H9 (cell line): ENCODE data around the gene MLLT3. TPM values are rescaled to one million over a fixed set of nuclear protein-coding genes. Genes with fewer than 3 reads are reported as not detected.

ENCODE experiments used
- DNase-seq: peaks from one replicate; pipeline ENCODE4 v3.0.0-alpha.2; 2017
- H2AFZ ChIP-seq: one replicate; pipeline ENCODE4 v1.6.1; 2013; ENCODE audit warnings: mild to moderate bottlenecking, low read length, control low read depth, moderate library complexity
- H2AK5ac ChIP-seq: 2 replicates; pipeline ENCODE4 v1.6.1; 2013; ENCODE audit warnings: low read length, control low read depth, mixed read lengths; ENCODE audit not compliant: insufficient read length
- H2BK120ac ChIP-seq: one replicate; pipeline ENCODE4 v1.6.1; 2013; ENCODE audit warnings: low read depth, mild to moderate bottlenecking, low read length, control low read depth, inconsistent platforms; ENCODE audit not compliant: poor library complexity, severe bottlenecking
- H2BK12ac ChIP-seq: 2 replicates; pipeline ENCODE4 v1.6.1; 2013; ENCODE audit warnings: low read length, control low read depth, mixed read lengths, low read depth; ENCODE audit not compliant: insufficient read length
- H2BK15ac ChIP-seq: 2 replicates; pipeline ENCODE4 v1.6.1; 2013; ENCODE audit warnings: low read depth, low read length, control low read depth
- H2BK20ac ChIP-seq: one replicate; pipeline ENCODE4 v1.6.1; 2013; ENCODE audit warnings: low read depth, mild to moderate bottlenecking, low read length, control low read depth, inconsistent platforms; ENCODE audit not compliant: poor library complexity, severe bottlenecking
- H2BK5ac ChIP-seq: 2 replicates; pipeline ENCODE4 v1.6.1; 2013; ENCODE audit warnings: low read length, control low read depth, mixed read lengths; ENCODE audit not compliant: insufficient read length
- H3K14ac ChIP-seq: 2 replicates; pipeline ENCODE4 v1.6.1; 2013; ENCODE audit warnings: low read length, control low read depth; ENCODE audit not compliant: insufficient read depth
- H3K18ac ChIP-seq: 2 replicates; pipeline ENCODE4 v1.6.1; 2013; ENCODE audit warnings: low read depth, mild to moderate bottlenecking, mixed read lengths, low read length, control low read depth; ENCODE audit not compliant: insufficient read length
- H3K23ac ChIP-seq: 2 replicates; pipeline ENCODE4 v1.6.1; 2013; ENCODE audit warnings: low read length, control low read depth, mixed read lengths, low read depth; ENCODE audit not compliant: insufficient read length
- H3K23me2 ChIP-seq: 2 replicates; pipeline ENCODE4 v1.6.1; 2013; ENCODE audit warnings: low read depth, mild to moderate bottlenecking, mixed read lengths, low read length, control low read depth; ENCODE audit not compliant: insufficient read length, poor library complexity, severe bottlenecking
- H3K27ac ChIP-seq: 2 replicates; pipeline ENCODE4 v1.5.1; 2013; ENCODE audit warnings: low read length, control low read depth, mixed read lengths, low read depth; ENCODE audit not compliant: insufficient read length
- H3K27me3 ChIP-seq: 2 replicates; pipeline ENCODE4 v1.6.1; 2013; ENCODE audit warnings: low read length, control low read depth, inconsistent platforms; ENCODE audit not compliant: insufficient read depth
- H3K4ac ChIP-seq: 2 replicates; pipeline ENCODE4 v1.6.1; 2013; ENCODE audit warnings: low read depth, mild to moderate bottlenecking, control low read depth, inconsistent platforms, low read length, moderate library complexity
- H3K4me1 ChIP-seq: 2 replicates; pipeline ENCODE4 v1.6.1; 2013; ENCODE audit warnings: low read length, control low read depth, inconsistent platforms; ENCODE audit not compliant: insufficient read depth
- H3K4me2 ChIP-seq: 2 replicates; pipeline ENCODE4 v1.6.1; 2013; ENCODE audit warnings: low read length, control low read depth, mixed read lengths; ENCODE audit not compliant: insufficient read length, insufficient read depth
- H3K56ac ChIP-seq: 2 replicates; pipeline ENCODE4 v1.6.1; 2013; ENCODE audit warnings: low read depth, mild to moderate bottlenecking, mixed read lengths, low read length, control low read depth; ENCODE audit not compliant: insufficient read length
- H3K79me1 ChIP-seq: 2 replicates; pipeline ENCODE4 v1.6.1; 2013; ENCODE audit warnings: low read depth, mild to moderate bottlenecking, moderate library complexity, low read length, control low read depth, inconsistent platforms; ENCODE audit not compliant: insufficient read depth, poor library complexity, severe bottlenecking
- H3K79me2 ChIP-seq: 2 replicates; pipeline ENCODE4 v1.6.1; 2013; ENCODE audit warnings: low read length, control low read depth, inconsistent platforms; ENCODE audit not compliant: insufficient read depth
- H3K9ac ChIP-seq: 2 replicates; pipeline ENCODE4 v1.6.1; 2013; ENCODE audit warnings: low read length, control low read depth, mixed read lengths; ENCODE audit not compliant: insufficient read length; ENCODE audit errors: extremely low read depth
- H3K9me3 ChIP-seq: one replicate; pipeline ENCODE4 v1.6.1; 2013; ENCODE audit warnings: low read depth, low read length, inconsistent platforms; ENCODE audit not compliant: control insufficient read depth
- H3T11ph ChIP-seq: one replicate; pipeline ENCODE4 v1.6.1; 2013; ENCODE audit warnings: mild to moderate bottlenecking, low read length, control low read depth, inconsistent platforms
- H4K20me1 ChIP-seq: one replicate; pipeline ENCODE4 v1.6.1; 2013; ENCODE audit not compliant: control insufficient read depth, insufficient read length, insufficient read depth
- H4K5ac ChIP-seq: 2 replicates; pipeline ENCODE4 v1.6.1; 2013; ENCODE audit warnings: low read depth, mild to moderate bottlenecking, mixed read lengths, low read length, control low read depth; ENCODE audit not compliant: insufficient read length
- H4K8ac ChIP-seq: replicated peaks from 2 replicates; pipeline ENCODE4 v1.6.1; 2013; ENCODE audit warnings: low read length, control low read depth, mixed read lengths, low read depth; ENCODE audit not compliant: insufficient read length
- H4K91ac ChIP-seq: 2 replicates; pipeline ENCODE4 v1.6.1; 2013; ENCODE audit warnings: low read depth, mild to moderate bottlenecking, moderate library complexity, mixed read lengths, low read length, control low read depth; ENCODE audit not compliant: insufficient read length
- H3K27ac Mint-ChIP-seq, 3 experiments: 2 replicates in 2 of 3; 3 replicates in 1 of 3; pipeline ENCODE4 v1.8.0; 2020 to 2021; ENCODE audit warnings: mixed read lengths in 3 of 3, mild to moderate bottlenecking in 1 of 3, moderate library complexity in 1 of 3
- H3K27me3 Mint-ChIP-seq: 2 replicates; pipeline ENCODE4 v1.8.0; 2021; ENCODE audit warnings: low read depth, mild to moderate bottlenecking, moderate library complexity, mixed read lengths
- H3K36me3 Mint-ChIP-seq, 3 experiments: 2 replicates in 2 of 3; 3 replicates in 1 of 3; pipeline ENCODE4 v1.8.0; 2020 to 2021; ENCODE audit warnings: low read depth in 3 of 3, mixed read lengths in 3 of 3; ENCODE audit not compliant: insufficient read depth in 1 of 3
- H3K4me1 Mint-ChIP-seq, 2 experiments: 2 replicates each; pipeline ENCODE4 v1.8.0; 2020; ENCODE audit warnings: mixed read lengths in 2 of 2
- H3K4me3 Mint-ChIP-seq, 2 experiments: 2 replicates in 1 of 2; 3 replicates in 1 of 2; pipeline ENCODE4 v1.8.0; 2020 to 2021; ENCODE audit warnings: mild to moderate bottlenecking in 2 of 2, mixed read lengths in 2 of 2, moderate library complexity in 1 of 2
- H3K9me3 Mint-ChIP-seq, 2 experiments: 2 replicates in 1 of 2; 3 replicates in 1 of 2; pipeline ENCODE4 v1.8.0; 2020; ENCODE audit warnings: mild to moderate bottlenecking in 2 of 2, mixed read lengths in 2 of 2, moderate library complexity in 1 of 2
- total RNA-seq: library from RNA; stranded (reverse); gene quantifications from 2 replicates; pipeline ENCODE4 v1.2.1, GENCODE V29; 2021
- TF ChIP-seq, protein P1 (sequence below): fragments of 200-600 bp; sonication (generic); conservative IDR thresholded peaks from 3 replicates; pipeline ENCODE4 v1.8.0; 2021; ENCODE audit warnings: antibody characterized with exemption, mild to moderate bottlenecking

MLLT3 gene
- total RNA-seq, 1 experiment from 2014 or later = 3.9 TPM

DNA sequence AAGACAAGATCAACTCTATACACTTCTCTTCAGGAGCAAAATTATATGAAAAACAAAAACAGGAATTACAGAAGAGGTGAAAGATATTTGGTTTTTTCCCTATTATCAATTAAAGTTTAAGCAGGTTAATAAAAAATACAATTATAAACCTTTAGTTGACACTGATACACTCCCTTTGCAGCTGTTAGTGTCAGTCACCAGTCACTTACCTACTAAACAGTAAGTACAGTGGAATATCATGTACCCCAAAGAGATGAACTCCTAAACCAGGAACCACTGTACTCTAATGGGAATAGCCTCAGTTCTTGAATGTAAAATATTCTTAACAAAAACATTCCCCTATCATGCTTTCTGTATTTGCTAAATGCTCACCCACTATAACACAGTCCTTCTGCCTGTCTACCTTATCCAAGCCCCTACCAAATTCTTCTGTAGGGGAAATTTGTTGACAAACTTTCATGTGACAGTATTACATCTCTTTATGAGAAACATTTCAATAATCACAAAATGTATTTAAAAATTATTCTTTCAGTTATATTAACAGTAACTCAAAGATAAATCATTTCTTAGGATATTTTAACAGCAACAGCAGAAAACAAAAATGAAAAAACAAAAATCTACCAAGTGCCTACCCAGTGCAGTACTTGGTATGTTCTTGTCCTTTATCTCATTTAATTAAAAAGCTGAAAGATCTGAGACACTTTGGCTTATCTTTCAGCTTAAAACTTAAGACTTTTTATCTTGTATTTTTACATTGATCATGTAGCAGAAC lies 212.8 kb downstream of the MLLT3 start:
- Histone ChIP-seq H3K23ac (no peak overlapping the region), H3K23me2 (no peaks in the 10 kb centered on the region), H3T11ph (no peak overlapping the region), H2AK5ac (no peak overlapping the region), H3K4me1 (0 out of 2 replicates have a peak, but pooled peaks cover 2% of the 10 kb centered on the region), H3K27me3 (no peaks in the 10 kb centered on the region), H2BK5ac (no peak overlapping the region), H3K4me2 (no peak overlapping the region), H4K91ac (no peak overlapping the region), H3K4ac (no peak overlapping the region), H3K56ac (no peak overlapping the region), H3K9ac (no peak overlapping the region), H2BK12ac (no peak overlapping the region), H2BK15ac (no peak overlapping the region), H3K79me1 (no peaks in the 10 kb centered on the region), H2AFZ (no peak overlapping the region), H2BK20ac (no peak overlapping the region), H4K8ac (no peak overlapping the region), H3K9me3 (no peaks in the 10 kb centered on the region), H3K79me2 (no peaks in the 10 kb centered on the region), H3K14ac (no peak overlapping the region), H3K18ac (no peak overlapping the region), H2BK120ac (no peak overlapping the region), H4K20me1 (no peaks in the 10 kb centered on the region), H4K5ac (no peak overlapping the region), H3K27ac (no peak overlapping the region)
- Mint-ChIP-seq H3K27ac (no peak overlapping the region), H3K36me3 (no peaks in the 10 kb centered on the region), H3K4me1 (peaks cover 12% of the 10 kb centered on the region in 2 experiments), H3K9me3 (no peaks in the 10 kb centered on the region), H3K4me3 (no peak overlapping the region), H3K27me3 (no peaks in the 10 kb centered on the region)
- DNase-seq = no peak
- TF ChIP-seq, protein P1, sequence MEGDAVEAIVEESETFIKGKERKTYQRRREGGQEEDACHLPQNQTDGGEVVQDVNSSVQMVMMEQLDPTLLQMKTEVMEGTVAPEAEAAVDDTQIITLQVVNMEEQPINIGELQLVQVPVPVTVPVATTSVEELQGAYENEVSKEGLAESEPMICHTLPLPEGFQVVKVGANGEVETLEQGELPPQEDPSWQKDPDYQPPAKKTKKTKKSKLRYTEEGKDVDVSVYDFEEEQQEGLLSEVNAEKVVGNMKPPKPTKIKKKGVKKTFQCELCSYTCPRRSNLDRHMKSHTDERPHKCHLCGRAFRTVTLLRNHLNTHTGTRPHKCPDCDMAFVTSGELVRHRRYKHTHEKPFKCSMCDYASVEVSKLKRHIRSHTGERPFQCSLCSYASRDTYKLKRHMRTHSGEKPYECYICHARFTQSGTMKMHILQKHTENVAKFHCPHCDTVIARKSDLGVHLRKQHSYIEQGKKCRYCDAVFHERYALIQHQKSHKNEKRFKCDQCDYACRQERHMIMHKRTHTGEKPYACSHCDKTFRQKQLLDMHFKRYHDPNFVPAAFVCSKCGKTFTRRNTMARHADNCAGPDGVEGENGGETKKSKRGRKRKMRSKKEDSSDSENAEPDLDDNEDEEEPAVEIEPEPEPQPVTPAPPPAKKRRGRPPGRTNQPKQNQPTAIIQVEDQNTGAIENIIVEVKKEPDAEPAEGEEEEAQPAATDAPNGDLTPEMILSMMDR = no peak
